K562 (cell line): Measurements from ENCODE around the gene DYNC1H1.

Experiments used
- CBX1 ChIP-seq: sonication (generic); IDR thresholded peaks from 2 replicates; pipeline ENCODE4 v1.6.1; 2016; ENCODE audit warnings: antibody characterized with exemption, low read depth, mild to moderate bottlenecking
- ETS1 ChIP-seq: conservative IDR thresholded peaks from 2 replicates; pipeline ENCODE4 v1.6.1; 2011; ENCODE audit warnings: low read depth, mild to moderate bottlenecking, low read length; ENCODE audit not compliant: control insufficient read depth
- MIER1 ChIP-seq: fragments of 450-650 bp; IDR thresholded peaks from 2 replicates; pipeline ENCODE4 v1.6.1; 2016; ENCODE audit warnings: antibody characterized with exemption, mild to moderate bottlenecking, low read depth
- POLR2A ChIP-seq: fragments of 450-650 bp; conservative IDR thresholded peaks from 2 replicates; pipeline ENCODE4 v1.6.1; 2016
- RAD21 ChIP-seq, 2 experiments: fragments of 250-450 bp in 1 of 2; fragments of 450-650 bp in 1 of 2; sonication (Bioruptor Pico) in 1 of 2; formaldehyde crosslinking in 1 of 2; IDR thresholded peaks in 1 of 2; conservative IDR thresholded peaks in 1 of 2; 2 replicates each; pipeline versions ENCODE4 v1.4.0 to v1.8.0; 2020 to 2022; ENCODE audit warnings: mild to moderate bottlenecking in 2 of 2, moderate library complexity in 1 of 2
- WHSC1 ChIP-seq: IDR thresholded peaks from one replicate; pipeline ENCODE4 v1.6.1; 2012; ENCODE audit warnings: low read length, control low read depth, inconsistent platforms
- ZNF76 ChIP-seq: fragments of 250-450 bp; sonication (Bioruptor Pico); IDR thresholded peaks from 2 replicates; pipeline ENCODE4 v1.4.0; 2020; ENCODE audit warnings: mild to moderate bottlenecking, moderate library complexity, borderline replicate concordance

GRCh38 chr14:101955695-101956161 is 8.6 kb upstream of the DYNC1H1 start:
- TF ChIP-seq RAD21 (CRISPR knock-in tag; conservative IDR thresholded peaks at IDR 0.05 in 1 of 2, IDR thresholded peaks at IDR 0.05 in 1 of 2), result no peak
- TF ChIP-seq CBX1, result no peak
- TF ChIP-seq WHSC1, result no peak
- TF ChIP-seq POLR2A, result no peak
- no peak for TF ChIP-seq ZNF76 (CRISPR knock-in tag)
- no peak for TF ChIP-seq MIER1
- TF ChIP-seq ETS1, result no peak
